NCI-H345 (cell line): ENCODE data around the gene DMRT1.

Experiments
- DNase-seq: peaks from one replicate; lab custom pipeline; 2025; lab: John Stamatoyannopoulos, UW

DMRT1 gene

DNA sequence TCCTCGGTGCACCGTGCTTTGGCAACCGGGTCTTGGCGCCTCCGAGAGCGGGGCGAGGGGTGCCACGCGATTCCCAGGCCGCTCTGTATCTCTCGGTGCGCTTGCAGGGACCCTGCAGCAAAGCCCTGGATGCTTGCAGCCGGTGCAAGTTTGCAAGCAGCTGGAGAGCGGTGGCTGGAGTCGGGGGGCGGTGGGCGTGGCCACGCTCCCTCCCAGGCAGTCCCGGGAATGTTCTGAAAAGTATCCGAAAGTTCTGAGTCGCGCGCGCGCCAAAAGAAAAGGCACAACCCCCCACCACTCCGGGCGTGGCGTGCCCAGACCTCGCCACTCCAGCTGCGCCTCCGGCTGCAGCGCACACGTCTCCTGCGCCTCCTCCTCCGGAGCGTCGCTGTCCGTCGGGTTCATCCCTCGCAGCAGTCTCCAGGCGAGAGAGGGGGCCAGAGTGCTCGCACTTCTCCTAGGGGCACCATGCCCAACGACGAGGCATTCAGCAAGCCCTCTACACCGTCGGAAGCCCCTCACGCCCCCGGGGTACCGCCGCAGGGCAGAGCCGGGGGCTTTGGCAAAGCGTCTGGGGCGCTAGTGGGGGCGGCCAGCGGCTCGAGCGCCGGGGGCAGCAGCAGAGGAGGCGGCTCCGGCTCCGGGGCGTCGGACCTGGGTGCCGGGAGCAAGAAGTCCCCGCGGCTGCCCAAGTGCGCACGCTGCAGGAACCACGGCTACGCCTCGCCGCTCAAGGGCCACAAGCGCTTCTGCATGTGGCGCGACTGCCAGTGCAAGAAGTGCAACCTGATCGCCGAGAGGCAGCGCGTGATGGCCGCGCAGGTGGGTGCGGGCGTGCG, at the start of gene DMRT1:
Gene DMRT1 (plus strand): TSS at position 327 of the 839 bp plus-strand sequence. CDS start 142 bp downstream, at position 469.
- DNase-seq, result peak; percentile 6

DNA sequence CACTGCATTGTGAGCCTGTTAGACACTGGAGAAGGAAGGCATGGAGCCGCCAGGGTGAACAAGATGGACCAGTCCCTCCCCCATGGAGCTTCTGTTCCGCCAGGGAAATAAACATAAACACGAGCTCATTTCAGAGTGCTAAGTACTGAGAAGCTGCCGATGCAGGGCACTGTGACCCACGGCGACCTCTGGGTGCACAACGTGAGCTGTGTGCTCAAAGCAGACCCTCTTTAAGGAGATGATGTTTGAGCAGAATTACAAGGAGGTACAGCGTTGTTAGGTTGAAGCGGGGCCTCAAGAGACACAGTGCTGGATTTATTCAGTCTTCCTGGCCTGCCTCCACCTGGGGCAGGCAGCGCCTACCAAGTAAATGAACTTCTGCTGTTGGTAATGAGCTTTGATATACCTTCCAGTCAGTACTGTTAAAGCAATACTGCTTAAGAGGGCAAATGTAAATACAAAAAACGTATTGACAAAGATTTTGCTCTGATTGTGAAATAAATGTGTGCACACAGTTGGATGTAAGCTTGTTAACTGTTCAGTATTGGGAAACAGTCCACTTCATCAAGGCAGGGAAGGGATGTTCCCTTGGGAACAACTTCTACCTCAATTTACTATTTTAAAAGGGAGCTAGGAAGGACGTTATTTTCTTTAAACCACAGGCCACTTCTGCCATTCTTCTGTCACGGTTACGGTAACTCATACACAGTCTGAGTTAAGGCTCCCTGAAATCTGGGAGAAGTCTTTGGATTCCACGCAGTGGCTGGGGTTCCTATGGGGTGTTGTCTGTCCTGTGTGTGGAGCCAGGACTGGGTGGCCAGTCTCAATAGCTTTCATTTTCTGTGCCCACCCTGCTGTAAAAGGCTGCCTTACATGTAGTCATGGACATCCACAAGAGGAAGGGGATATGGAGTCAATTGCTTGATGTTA, 48.9 kb upstream of the DMRT1 start:
- DNase-seq, result peak; percentile 14

- DNase-seq, result no peak
Observed at GRCh38 chr9:794386-794785, 47.1 kb upstream of the DMRT1 start.

GRCh38 chr9:795869-796268, 45.6 kb upstream of the DMRT1 start:
- no peak for DNase-seq

DNA sequence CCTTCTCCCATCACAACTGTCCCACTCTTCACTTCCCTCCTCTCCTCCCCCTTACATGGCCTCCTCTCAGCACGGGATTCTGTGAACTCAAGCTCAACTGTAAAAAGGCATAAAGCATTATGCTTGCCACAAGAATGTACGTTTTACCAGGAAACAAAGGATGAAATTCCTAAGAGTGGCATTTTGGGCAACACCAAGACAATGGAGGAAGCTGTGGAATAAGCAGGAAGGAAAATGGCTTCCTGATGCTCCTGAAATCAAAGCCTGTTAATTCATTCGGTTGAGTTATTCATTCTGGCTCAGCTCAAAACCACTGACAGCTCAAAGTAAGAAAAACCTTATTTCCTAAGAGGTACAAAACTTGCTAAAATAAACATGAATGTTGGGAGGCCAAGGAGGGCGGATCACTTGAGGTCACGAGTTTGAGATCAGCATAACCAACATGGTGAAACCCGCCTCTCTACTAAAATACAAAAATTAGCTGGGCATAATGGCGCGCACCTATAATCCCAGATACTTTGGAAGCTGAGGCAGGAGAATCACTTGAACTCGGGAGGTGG, 40.8 kb upstream of the DMRT1 start:
- no peak for DNase-seq

- DNase-seq, result no peak
Observed at GRCh38 chr9:801399-802071, 40.0 kb upstream of the DMRT1 start.

GRCh38 chr9:804026-804425, 37.5 kb upstream of the DMRT1 start:
- no peak for DNase-seq

GRCh38 chr9:805151-805550, 36.3 kb upstream of the DMRT1 start:
- no peak for DNase-seq

GRCh38 chr9:806285-807156, 35.0 kb upstream of the DMRT1 start:
- peak; percentile 30 for DNase-seq

GRCh38 chr9:811106-811531, 30.4 kb upstream of the DMRT1 start:
- no peak for DNase-seq

- DNase-seq, result no peak
Observed at GRCh38 chr9:818958-819357, 22.5 kb upstream of the DMRT1 start.

DNA sequence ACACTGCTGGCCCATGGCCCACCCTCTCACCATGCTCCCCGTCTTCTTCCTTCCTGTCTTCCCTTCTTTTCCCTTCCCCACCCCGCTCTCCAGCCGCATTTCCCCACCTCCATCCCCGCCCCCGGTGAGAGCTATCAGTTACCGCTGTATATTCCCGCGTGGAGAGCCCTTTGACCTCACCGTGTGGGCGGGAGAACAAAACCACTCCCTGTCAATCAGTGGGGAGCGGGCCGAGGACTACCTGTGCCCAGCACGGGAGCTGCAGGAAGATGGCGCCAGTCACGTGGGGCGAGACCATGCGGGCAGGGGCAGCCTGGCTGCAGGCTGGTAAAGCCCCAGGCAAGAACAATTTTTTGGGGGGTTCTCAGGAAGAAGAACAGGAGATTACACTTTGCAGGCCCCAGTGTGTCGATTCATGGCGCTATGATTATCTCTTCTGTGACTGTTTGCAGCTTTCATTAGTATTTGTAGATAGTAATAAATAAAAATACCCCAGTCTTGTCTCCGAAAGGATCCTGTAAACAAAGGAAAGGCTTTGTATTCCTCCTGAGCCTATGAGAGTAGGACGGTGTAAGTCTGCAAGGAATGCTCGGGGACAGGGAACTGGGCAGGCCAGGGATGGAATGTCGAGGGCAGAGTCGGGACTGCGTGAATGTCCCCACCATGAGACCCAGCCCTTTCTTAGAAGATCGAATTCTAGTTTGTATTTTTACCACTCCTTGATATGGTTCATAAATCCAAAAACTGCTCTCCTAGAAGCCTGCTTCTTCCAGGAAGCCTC, 14.8 kb upstream of the DMRT1 start:
- no peak for DNase-seq

- no peak for DNase-seq
Observed at GRCh38 chr9:840343-840742, 1.2 kb upstream of the DMRT1 start.

GRCh38 chr9:842635-843426, 1.3 kb downstream of the DMRT1 start:
- no peak for DNase-seq

- DNase-seq, result no peak
Observed at GRCh38 chr9:843427-843785, 1.9 kb downstream of the DMRT1 start.

DNA sequence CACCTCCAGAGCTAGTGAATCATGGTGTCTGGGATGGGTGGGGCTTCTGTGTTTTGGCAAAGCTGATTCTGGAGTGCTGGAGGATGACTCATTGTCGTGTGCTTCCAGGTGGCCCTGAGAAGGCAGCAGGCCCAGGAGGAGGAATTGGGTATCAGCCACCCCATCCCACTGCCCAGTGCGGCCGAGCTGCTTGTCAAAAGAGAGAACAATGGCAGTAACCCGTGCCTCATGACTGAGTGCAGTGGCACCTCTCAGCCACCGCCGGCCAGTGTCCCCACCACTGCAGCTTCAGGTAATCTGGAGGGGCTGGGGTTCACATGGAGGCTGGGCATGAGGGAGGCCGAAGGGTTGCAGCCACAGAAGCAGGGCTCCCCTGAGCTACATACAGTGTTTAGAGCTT, 5.4 kb downstream of the DMRT1 start:
- DNase-seq, result no peak

GRCh38 chr9:847505-847904, 6.0 kb downstream of the DMRT1 start:
- no peak for DNase-seq

DNA sequence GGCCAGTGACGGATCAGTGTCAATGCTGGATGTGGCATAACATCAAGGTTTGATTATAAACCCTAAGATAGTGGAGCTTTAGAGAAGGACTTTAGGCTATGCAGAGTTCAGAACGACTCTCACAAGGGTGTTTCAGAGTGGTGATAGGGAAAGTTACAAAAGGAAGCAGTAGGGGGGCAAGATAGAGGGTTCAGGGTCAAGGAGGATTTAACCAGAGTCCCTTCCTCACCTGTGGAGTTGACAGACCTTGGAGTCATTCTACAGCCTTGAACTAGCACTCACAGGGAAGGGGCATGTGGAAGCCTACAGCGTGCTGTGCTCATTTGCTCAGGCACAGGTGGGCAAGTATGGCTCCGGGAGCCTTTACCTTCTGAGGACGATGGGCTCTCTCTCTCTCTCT, 7.9 kb downstream of the DMRT1 start:
- DNase-seq, result no peak

DNA sequence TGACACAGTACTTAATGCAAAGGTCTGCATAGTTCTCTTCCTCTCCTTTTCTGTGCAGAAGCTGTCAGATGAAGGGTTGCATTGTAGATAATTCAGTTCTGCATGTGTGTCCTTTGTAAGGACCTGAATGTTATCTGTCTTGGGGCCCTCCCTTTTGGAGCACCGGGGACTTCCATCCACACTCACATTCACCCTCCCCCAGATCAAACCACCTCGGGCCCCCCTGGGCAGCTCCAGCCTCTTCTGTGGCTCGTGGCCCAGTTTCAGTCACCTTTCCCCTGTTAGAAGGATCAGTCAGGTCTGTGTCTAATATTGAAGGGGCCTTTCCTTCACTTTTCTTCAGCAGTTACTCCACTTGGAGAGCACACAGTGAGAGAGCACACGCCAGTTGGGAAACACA, 11.0 kb downstream of the DMRT1 start:
- no peak for DNase-seq

DNA sequence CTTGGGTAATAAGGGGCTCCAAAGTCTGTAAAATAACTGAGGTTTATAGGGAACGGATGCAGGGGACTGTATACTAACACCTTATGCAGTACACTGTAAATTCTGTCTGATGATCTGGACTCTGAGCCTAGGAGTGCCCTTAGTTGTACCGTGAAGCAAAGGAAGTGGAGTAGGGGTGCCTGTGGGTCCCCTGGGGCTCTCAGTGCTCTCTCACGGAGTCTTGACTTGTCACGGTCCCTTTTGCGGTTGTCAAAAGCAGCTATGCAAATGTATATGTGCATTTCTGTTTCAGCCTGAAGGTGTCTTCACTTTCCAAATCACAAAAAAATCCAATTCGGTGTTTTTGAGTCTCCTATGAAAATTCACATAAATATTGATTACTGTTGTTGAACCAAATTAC, 17.8 kb downstream of the DMRT1 start:
- DNase-seq, result no peak
